NB4 (cell line): ENCODE measurements around the gene SRMS.

ENCODE experiments used
- CTCF ChIP-seq: IDR thresholded peaks from one replicate; pipeline ENCODE4 v1.5.1; 2012; ENCODE audit warnings: low read depth, low read length
- POLR2A ChIP-seq: IDR thresholded peaks from 2 replicates; pipeline ENCODE4 v1.6.1; 2011; ENCODE audit warnings: mild to moderate bottlenecking; ENCODE audit not compliant: insufficient read length; ENCODE audit errors: extremely low read depth

- TF ChIP-seq CTCF: no peak
- no peak for TF ChIP-seq POLR2A
These were observed 6.2 kb downstream of the SRMS start for GRCh38 chr20:63541371-63541770.
